Bone marrow (tissue), 2 donors: ENCODE results near the gene FXYD7.
"Not testable (repeated sequence)": the region's sequence is repeated elsewhere in the genome, so short reads cannot be mapped to it uniquely, and the experiment has no call there.

Experiments
- DNase-seq, 2 donors: peaks; one replicate each; lab custom pipeline; 2025; lab: John Stamatoyannopoulos, UW

Gene FXYD7, protein sequence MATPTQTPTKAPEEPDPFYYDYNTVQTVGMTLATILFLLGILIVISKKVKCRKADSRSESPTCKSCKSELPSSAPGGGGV

DNA sequence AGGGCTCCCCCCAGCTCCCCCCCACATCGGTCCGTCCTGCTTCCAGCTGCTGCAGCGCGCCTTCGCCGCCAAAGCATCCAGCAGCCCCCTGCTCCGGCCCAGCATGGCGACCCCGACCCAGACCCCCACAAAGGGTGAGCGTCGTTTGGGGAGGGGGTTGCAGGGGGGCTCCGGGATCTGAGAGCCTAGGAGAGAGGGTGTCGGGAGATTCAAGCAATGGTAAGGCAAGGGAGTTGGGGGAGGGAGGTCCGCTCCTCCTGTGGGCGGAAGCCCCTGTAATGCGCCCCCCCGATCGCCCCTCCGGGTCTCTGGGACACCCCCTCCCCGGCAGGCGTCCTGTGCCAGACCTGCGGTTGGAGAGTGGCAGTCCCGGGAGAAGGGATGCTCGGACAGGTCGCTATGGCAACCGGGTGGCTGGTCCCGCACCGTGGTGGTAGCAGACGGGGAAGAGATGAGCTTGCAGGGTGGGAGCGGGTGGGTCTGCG, at the start of gene FXYD7:
FXYD7 (plus strand) TSS at position 25 of the 485 bp plus-strand sequence; CDS start at position 104, 79 bp downstream.
- DNase-seq, result no peak

DNA sequence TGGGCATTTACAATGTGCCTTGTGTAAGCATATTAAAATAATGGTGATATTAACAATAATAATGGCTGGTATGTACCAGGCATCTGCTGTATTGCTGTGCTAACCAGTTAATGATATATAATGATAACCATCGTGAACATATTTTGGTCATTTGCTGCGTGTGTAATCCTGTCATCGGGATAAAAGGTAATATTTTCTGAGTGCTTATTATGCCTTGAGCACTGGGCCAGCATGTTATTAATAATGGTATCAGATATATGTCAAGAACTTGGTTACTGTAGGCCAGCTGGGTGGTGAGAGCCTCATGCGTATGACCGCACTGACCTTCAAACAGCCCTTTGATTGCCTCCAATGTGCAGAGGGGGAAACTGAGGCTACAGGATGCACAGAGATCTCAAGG, 49.6 kb upstream of the FXYD7 start:
- no peak for DNase-seq

DNA sequence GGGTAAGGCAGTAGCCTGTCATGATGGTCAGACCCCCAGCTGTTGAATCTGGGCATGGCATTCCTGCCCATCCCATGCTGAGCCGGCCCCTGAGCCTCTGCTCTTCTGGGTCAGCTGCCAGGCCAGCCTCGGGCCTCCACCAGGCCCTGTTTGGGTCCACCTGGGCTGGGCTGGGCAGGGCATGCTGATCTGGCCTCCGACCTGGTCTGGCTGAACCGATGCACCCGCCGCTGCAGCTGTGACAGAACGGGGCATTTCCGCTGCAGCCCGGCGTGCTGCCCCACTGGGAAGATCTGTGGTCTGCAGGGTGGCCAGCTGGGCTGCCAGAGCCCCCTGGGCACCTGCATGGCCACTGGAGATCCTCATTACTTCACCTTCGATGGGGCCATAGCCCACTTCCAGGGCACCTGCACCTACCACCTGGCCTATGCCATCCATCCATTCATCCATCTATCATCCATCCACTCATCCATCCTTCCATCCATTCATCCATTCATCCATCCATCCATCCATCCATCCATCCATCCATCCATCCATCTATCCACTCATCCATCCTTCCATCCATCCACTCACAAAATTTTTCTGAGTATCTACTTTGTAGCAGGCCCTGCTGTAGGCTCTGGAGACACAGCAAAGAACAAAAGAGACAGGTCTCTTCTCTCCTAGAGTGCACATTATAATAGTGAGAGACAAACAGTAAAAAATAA, 49.0 kb upstream of the FXYD7 start:
- DNase-seq, result no peak

DNA sequence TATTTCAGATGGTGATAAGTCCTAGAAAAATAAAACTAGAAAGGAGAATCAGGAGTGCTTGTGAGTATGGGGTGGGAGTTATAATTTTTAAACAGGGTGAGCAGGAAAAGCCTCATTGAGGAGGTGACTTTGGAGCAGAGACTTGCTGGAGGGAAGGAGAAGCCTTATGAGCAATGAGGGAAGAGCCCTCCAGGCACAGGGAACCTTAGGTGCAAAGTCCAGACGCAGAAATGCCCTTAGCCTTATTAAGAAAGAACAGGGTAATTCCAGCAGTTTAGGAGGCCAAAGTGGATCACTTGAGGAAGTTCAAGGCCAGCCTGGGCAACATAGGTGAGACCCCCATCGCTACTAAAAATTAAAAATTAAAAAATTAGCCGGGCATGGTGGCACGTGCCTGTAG, 48.4 kb upstream of the FXYD7 start:
- DNase-seq, result no peak

DNA sequence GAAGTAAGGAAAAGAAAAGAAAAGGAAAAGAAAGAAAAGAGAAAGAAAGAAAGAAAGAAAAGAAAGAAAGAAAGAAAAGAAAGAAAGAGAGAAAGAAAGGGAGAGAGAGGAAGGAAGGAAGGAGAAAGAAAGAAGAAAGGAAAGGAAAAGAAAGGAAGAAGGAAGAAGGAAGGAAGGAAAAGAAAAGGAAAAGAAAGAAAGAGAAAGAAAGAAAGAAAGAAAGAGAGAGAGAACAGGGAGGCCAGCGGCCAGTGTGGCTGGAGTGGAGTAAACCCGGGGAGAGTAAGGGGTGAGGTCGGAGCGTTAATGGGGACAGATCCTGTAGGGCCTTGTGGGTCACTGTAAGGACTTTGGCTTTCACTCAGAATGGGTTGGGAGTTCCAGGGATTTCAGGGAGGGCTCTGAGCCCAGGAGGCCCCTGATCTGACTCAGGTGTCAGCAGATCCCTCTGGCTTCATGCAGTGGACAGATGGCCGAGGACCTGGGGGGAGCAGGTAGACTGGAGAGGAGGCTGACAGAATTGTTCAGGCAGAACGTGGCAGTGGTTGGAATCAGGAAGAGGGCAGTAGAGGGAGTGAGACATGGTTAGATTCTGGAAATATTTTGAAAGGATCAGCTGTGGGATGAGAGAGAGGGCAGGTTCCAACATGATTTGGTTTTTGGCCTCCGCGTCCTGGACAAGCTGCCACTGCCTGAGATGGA, 47.2 kb upstream of the FXYD7 start:
- no peak for DNase-seq

DNA sequence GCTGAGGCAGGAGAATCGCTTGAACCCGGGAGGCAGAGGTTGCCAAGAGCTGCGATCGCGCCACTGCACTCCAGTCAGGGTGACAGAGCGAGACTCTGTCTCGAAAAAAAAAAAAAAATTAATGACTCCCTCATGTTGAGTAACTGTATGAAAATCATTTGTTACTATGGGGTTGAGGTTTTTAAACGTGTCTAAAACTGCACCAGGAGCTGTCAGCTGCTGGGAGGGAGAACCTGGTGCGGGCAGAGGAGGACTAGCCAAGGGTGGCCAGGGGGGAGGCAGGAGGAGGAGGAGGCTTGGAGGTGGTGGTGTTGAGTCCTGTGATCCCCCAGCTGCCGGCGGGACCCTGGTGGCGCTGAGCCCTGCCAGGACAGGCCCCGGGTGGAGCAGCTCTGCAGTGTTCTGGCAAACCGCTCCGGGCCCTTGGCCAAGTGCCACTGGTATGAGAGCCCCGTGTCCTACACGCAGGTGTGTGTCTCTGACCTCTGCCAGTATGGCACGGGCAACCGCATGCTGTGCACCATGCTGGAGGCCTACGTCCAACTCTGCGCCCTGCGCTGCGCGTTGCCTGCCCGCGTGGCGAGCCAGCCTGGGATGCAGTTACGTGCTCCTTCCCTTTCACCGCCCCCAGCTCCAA, 44.5 kb upstream of the FXYD7 start:
- no peak for DNase-seq

DNA sequence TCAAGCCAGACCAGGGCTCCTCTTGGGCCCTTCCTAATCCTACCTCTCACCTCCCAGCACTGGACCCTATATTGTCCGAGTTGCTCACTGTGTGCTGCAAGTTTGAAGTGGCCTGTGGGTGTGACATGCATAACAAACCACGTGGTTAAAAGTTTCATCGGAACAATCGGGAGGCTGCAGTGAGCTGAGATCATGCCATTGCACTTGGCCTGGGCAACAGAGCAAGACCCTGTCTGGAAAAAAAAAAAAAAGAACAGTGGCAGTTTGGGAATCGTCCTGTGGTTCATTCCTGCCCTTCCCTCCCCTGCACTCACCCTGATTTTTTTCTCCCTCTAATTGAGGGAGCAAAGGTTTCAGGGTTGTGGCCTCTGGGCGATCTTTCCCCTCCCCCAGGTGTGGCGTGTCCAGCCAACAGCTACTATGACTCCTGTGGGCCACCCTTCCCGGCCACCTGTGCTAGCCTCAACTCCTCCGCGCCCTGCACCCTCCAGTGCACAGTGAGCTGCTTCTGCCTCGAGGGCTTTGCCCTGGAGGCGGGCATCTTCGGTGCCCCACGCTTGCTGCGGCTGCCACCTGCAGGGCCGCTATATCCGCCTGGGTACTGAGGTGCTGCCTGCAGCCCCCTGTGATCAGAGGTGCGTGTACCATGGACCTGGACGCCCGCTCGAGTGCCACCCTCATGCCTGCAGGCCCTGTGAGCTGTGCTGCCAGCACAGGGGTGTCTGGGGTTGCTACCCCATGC, 43.7 kb upstream of the FXYD7 start:
- no peak for DNase-seq

DNA sequence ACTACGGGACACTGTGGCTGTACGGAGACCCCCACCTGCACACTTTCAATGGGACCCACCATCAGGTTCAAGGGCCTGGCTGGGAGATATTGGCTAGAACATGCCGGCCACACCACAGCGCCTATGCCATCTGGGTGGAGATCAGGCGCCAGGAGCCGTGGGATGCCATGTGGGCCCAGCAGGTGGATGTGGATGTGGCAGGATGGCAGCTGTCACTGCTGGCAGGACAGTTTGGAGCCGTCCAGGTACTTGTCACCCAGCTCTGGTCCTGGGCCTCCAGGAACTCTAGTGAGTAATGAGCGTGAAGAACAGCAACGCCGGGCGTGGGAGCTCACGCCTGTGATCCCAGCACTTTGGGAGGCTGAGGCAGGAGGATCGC, 43.2 kb upstream of the FXYD7 start:
- no peak for DNase-seq

DNA sequence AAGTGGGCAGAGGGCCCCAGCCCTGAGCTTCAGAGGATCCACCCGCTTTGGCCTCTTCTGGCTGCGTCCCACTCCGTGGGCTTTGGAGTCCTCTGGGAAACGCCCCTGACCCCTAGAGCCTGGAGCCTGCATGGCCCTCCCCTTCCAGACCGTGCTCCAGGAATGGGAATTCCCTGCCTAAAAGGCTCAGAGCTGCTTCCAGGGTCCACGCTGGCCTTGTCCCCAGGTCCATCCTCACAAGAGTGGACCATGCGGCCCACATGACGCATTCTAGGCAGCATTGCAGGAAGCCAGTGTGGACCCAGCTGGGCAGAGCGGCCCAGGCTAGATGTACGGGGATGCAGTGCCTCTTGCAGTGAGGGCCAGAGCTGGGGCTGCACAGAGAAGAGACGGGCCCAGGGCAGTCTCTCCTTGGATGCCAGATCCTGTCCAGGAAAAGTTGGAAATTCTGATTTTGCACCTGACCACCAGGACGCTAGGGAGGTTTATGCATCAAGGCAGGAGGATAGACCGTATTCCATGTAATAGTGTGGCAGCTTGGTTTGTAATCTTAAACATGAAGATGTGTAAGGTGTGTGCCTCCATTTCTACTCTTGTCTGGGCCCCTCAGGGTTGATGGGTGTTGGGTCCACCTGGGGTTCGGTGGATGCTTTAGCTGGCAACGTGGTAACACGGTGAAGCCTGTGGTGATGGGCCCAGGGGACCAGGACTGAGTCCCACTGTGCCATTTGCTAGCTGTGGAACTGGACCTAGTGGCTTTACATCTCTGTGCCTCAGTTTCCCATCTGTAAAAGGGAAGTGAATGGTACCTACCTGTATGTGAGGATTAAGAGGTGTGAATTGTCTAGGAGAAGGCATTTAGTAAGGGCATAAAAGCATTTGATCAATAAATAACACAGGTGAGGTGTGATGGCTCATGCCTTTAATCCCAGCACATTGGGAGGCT, 42.2 kb upstream of the FXYD7 start:
- DNase-seq, result no peak

DNA sequence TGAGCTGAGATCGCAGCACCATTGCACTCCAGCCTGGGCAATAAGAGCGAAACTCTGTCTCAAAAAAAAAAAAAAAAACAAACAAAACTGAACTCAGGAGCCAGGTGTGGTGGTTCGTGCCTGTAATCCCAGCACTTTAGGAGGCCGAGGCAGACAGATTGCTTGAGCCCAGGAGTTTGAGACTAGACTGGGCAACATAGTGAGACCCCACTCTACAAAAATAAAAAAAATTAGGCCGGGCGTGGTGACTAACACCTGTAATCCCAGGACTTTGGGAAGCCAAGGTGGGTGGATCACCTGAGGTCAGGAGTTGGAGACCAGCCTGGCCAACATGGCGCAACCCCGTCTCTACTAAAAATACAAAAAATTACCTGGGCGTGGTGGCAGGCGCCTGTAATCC, 41.1 kb upstream of the FXYD7 start:
- not testable (repeated sequence) for DNase-seq

DNA sequence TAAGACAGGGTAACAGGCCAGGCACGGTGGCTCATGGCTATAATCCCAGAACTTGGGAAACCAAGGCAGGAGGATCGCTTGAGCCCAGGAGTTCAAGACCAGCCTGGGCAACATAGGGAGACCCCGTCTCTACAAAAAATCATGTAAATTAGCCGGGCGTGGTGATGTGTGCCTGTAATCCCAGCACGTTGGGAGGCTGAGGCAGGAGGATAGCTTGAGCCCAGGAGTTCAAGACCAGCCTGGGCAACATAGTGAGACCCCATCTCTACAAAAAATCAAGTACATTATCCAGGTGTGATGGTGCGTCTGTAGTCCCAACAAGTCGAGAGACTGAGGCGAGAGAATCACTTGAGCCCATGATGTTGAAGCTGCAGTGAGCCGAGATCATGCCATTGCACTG, 39.4 kb upstream of the FXYD7 start:
- DNase-seq, result not testable (repeated sequence)

DNA sequence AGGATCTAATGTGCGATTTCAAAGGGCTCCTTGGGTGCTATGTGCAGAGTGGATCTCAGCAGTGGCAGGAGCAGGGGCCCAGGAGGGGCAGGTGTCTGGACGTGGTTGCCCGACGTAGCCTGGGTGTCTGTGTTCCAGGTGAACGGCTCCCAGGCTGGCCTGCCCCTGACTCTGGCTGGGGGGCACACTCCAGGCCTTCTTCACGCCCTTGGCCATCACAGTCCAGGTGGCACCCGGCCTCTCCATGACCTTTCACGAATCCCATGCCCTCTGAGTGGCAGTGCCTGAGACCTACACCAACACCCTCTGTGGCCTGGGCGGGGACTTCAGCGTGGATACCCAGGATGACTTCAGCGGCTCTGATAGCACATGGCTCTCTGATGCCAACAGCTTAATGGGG, 38.7 kb upstream of the FXYD7 start:
- no peak for DNase-seq

DNA sequence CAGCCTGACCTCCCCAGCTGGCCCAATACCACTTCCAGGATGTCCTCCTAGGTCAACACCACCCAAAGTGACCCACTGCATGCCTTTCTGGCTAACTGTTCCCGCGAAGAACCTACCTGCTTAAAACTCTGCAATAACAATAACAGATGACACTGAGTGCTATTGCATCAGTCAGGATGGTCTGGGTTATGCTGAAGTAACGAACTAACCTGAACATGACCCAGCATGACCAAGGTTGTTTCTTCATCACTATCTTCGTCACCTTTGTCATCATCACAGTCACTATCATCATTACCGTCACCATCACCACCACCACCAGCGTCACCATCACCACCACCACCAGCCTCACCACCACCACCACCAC, 38.0 kb upstream of the FXYD7 start:
- DNase-seq, result no peak

DNA sequence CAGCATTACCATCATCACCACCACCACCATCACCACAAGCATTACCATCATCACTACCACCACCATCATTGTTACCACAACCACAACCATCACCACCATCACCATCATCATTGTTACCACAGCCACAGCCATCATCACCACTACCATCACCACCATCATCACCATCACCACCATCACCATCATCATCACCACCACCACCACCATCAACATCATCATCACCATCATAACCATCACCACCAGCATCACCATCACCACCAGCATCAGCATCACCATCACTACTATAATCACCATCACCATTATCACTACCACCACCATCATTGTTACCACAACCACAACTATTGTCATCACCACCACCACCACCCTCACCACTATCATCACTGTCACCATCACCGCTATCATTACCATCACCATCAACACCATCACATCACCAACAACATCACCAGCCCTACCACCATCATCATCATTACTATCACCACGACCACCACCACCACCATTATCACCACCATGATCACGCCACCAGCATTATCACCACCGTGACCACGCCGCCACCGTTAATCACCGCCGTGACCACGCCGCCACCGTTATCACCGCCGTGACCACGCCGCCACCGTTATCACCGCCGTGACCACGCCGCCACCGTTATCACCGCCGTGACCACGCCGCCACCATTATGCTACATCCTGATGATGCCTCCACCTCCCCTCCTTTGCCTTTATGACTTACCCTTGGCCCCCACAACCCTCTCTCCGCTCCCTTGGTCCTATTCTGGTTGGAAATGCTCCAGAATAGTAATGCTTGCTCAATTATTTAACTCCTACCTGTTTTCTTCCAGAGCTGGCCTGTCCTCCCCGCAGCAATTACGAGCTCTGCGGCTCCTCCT, 37.4 kb upstream of the FXYD7 start:
- DNase-seq, result no peak

DNA sequence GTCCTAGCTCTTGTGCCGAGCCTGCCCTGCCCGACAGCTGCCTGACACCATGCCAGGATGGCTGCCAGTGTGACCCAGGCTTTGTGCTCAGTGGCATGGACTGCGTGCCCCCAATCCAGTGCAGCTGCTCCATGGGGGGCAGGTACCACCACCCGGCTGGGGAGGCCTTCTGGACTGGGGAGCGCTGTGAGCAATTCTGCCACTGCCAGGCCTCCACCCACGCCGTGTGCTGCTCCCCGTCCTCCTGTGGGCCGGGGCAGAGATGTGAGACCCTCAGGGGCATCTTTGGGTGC, 36.8 kb upstream of the FXYD7 start:
- no peak for DNase-seq

DNA sequence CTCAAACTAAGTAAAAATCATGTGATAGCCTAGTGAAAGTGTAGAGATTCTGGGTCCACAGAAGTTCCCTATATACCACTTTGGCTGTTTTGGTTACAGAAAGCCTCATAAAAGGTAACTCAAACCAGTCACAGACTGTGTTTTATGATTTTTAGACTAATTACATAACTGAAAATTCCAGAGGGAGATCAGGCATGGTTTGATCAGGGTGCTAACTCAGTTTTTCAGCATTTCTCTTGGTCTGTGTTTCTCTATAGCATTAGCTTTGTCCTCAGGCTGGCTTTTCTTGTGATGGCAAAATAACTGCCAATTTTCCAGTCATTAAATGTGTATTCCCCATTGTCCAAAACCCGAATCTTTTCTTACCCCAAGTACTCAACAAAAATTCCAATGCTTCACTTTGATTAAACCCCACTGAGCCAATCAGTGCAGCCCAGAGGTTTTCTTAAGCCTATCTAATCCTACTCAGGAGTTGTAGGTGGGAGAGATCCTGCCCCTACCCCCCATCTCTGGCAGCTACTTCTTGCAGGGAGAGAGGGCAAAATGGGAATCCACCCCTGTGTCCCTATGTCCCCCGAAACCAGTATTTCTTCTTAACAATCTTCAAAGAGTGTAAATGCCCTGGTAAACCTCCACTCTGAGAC, 36.0 kb upstream of the FXYD7 start:
- no peak for DNase-seq

DNA sequence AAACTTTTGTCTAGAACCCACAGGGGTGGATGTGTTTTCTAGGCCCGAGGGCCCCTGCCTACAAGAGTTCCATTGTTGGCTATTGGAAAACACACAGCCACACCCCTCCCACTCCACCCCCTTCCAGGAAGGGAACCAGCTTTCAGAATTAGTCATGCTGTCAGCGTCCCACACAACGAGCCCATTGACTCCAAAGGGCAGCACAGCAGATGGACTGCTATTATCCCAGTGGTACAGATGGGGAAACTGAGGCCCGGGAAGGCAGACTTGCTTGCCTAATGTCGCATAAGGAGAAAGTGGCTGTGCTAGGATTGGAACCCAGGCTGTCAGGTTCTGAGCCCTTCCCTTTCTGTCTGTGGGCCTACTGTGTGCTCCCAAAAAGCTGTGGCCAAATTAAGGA, 35.5 kb upstream of the FXYD7 start:
- DNase-seq, result no peak

DNA sequence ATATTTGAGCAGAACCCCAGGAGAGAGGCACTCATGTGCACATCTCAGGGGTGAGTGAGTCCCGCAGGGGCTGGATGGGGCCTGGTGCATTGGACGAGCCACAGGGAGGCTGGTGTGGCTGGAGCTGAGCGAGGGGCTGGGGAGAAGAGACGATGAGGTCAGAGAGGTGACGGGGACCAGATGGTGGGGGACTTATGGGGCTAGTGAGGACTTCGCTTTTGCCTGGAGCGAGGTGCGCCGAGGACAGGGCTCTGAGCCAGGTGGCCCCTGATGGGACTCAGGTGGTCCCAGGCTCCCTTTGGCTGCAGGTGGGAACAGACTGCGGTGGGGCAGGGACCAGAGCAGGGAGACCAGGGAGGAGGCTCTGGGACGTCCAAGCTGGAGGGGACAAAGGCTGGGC, 34.3 kb upstream of the FXYD7 start:
- DNase-seq, result no peak

DNA sequence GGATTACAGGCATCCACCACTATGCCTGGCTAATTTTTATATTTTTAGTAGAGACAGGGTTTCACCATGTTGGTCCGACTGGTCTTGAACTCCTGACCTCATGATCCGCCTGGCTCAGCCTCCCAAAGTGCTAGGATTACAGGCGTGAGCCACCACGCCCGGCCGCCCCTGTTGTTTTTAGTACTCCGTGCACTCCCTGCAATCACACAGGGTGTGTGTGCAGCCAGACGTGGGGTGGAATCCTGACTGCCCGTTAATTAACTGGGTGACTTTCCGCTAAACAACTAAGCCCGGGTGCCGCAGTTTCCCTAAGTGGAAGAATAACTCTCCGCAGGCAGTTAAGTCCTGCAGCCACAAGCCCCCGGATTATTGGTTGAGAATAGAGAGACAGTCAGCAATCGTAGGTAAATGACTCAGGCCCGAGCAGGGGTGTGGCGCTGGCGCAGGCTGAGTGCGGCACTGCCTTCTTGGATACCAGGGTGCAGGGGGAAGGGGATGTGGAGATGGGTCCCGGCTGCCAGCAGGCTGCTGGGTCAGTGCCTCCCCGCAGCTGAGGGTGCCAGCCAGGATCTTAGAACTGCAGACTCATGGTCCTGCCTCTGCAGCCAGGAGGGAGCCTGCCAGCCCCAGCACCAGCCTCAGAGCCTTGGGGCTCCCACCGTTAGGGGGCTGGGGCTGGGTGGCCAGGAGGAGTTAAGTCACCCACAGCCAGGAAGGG, 33.5 kb upstream of the FXYD7 start:
- no peak for DNase-seq
